IMR-90 (cell line): ENCODE results near the gene DEFB125. TPM values are rescaled to one million over a fixed set of nuclear protein-coding genes. Genes with fewer than 3 reads are reported as not detected.
A peak's percentile ranks its signal among the peaks of the same experiment; 100 is the strongest.

Experiments used
- ATAC-seq: fragments of 200-7000 bp; cut with Tn5 transposase; 2 replicates; pipeline ENCODE4 v1.9.1; 2020; ENCODE audit warnings: low read depth, mild to moderate bottlenecking, moderate library complexity
- BruUV-seq: library from RNA; stranded (reverse); fragments of 400-500 nt; replicated peaks from 2 replicates; lab custom pipeline; 2021; lab: Mats Ljungman, UMichigan
- CTCF ChIA-PET: fragments of 300-600 bp; formaldehyde crosslinking; extraction: SDS; loops from one replicate; lab custom pipeline; 2021; ENCODE audit warnings: antibody characterized with exemption; lab: Yijun Ruan, JAX
- POLR2A ChIA-PET: fragments of 300-600 bp; sonication (Branson Sonifier 250); formaldehyde crosslinking; loops from one replicate; lab custom pipeline; 2022; ENCODE audit warnings: antibody characterized with exemption; ENCODE audit not compliant: unreplicated experiment; lab: Charles Lee
- DNase-seq: peaks from one replicate; pipeline ENCODE4 v3.0.0; 2013
- H2AFZ ChIP-seq: replicated peaks from 2 replicates; pipeline ENCODE3; 2013; ENCODE audit warnings: low read length, mild to moderate bottlenecking; ENCODE audit not compliant: poor library complexity
- H2AK5ac ChIP-seq: 2 replicates; pipeline ENCODE4 v1.6.1; 2013; ENCODE audit warnings: low read depth, low read length, inconsistent platforms
- H2AK9ac ChIP-seq: replicated peaks from 2 replicates; pipeline ENCODE3; 2013; ENCODE audit warnings: mild to moderate bottlenecking, low read depth, low read length, moderate library complexity; ENCODE audit not compliant: poor library complexity
- H2BK120ac ChIP-seq: 2 replicates; pipeline ENCODE4 v1.6.1; 2013; ENCODE audit warnings: low read depth, low read length, inconsistent platforms
- H2BK15ac ChIP-seq: 3 replicates; pipeline ENCODE4 v1.6.1; 2013; ENCODE audit warnings: low read depth, low read length, inconsistent platforms
- H2BK20ac ChIP-seq: 2 replicates; pipeline ENCODE4 v1.6.1; 2013; ENCODE audit warnings: low read depth, mild to moderate bottlenecking, inconsistent platforms, low read length, moderate library complexity
- H2BK5ac ChIP-seq: 2 replicates; pipeline ENCODE4 v1.6.1; 2013; ENCODE audit warnings: mild to moderate bottlenecking, low read depth, low read length, inconsistent platforms; ENCODE audit not compliant: poor library complexity, severe bottlenecking
- H3K14ac ChIP-seq: replicated peaks from 2 replicates; pipeline ENCODE4 v1.6.1; 2013; ENCODE audit warnings: low read depth, low read length, inconsistent platforms
- H3K18ac ChIP-seq: 2 replicates; pipeline ENCODE4 v1.6.1; 2013; ENCODE audit warnings: low read depth, low read length, control low read depth
- H3K23ac ChIP-seq: 2 replicates; pipeline ENCODE4 v1.6.1; 2013; ENCODE audit warnings: low read depth, low read length, inconsistent platforms
- H3K27ac ChIP-seq: 2 replicates; pipeline ENCODE4 v1.5.1; 2013; ENCODE audit warnings: mild to moderate bottlenecking, control low read depth, low read length; ENCODE audit not compliant: insufficient read depth
- H3K27me3 ChIP-seq: 2 replicates; pipeline ENCODE4 v1.6.1; 2013; ENCODE audit warnings: low read length; ENCODE audit not compliant: control insufficient read depth, insufficient read depth
- H3K36me3 ChIP-seq: 2 replicates; pipeline ENCODE4 v1.6.1; 2013; ENCODE audit warnings: low read length, mixed read lengths; ENCODE audit not compliant: control insufficient read depth, insufficient read depth
- H3K4ac ChIP-seq: 2 replicates; pipeline ENCODE4 v1.6.1; 2013; ENCODE audit warnings: low read depth, low read length, inconsistent platforms
- H3K4me1 ChIP-seq: 2 replicates; pipeline ENCODE4 v1.6.1; 2013; ENCODE audit warnings: low read length, mixed read lengths; ENCODE audit not compliant: control insufficient read depth, insufficient read depth
- H3K4me2 ChIP-seq: 2 replicates; pipeline ENCODE4 v1.6.1; 2013; ENCODE audit warnings: low read depth, mild to moderate bottlenecking, control low read depth, low read length, moderate library complexity
- H3K4me3 ChIP-seq: 2 replicates; pipeline ENCODE4 v1.5.1; 2013; ENCODE audit warnings: low read depth, mild to moderate bottlenecking, control low read depth, low read length, moderate library complexity; ENCODE audit not compliant: insufficient read depth
- H3K56ac ChIP-seq: 2 replicates; pipeline ENCODE4 v1.6.1; 2013; ENCODE audit warnings: low read length, inconsistent platforms; ENCODE audit not compliant: insufficient read depth; ENCODE audit errors: extremely low read depth
- H3K79me1 ChIP-seq, 2 experiments: 2 replicates each; pipeline ENCODE4 v1.6.1; 2013; ENCODE audit warnings: low read length in 2 of 2, inconsistent platforms in 1 of 2, low read depth in 1 of 2
- H3K9ac ChIP-seq: 2 replicates; pipeline ENCODE4 v1.6.1; 2013; ENCODE audit warnings: low read depth, low read length, control low read depth
- H3K9me1 ChIP-seq: 2 replicates; pipeline ENCODE4 v1.6.1; 2013; ENCODE audit warnings: low read length, inconsistent platforms; ENCODE audit not compliant: insufficient read depth
- H3K9me3 ChIP-seq: 2 replicates; pipeline ENCODE4 v1.6.1; 2013; ENCODE audit warnings: low read length; ENCODE audit not compliant: control insufficient read depth, insufficient read depth
- H4K20me1 ChIP-seq: 2 replicates; pipeline ENCODE4 v1.6.1; 2013; ENCODE audit warnings: low read length, inconsistent platforms; ENCODE audit not compliant: insufficient read depth
- H4K5ac ChIP-seq: 2 replicates; pipeline ENCODE4 v1.6.1; 2013; ENCODE audit warnings: mild to moderate bottlenecking, low read depth, low read length, control low read depth
- H4K8ac ChIP-seq, 2 experiments: 2 replicates each; pipeline ENCODE4 v1.6.1; 2013; ENCODE audit warnings: low read depth in 2 of 2, low read length in 2 of 2, control low read depth in 1 of 2, inconsistent platforms in 1 of 2
- H4K91ac ChIP-seq: 2 replicates; pipeline ENCODE4 v1.6.1; 2013; ENCODE audit warnings: low read depth, low read length, inconsistent platforms; ENCODE audit not compliant: insufficient read depth
- CTCF ChIP-seq: conservative IDR thresholded peaks from 2 replicates; pipeline ENCODE4 v1.5.1; 2012; ENCODE audit warnings: mild to moderate bottlenecking, low read depth, low read length, improper control_type of control experiment
- FOS ChIP-seq: fragments of 150-350 bp; IDR thresholded peaks from 2 replicates; pipeline ENCODE4 v1.6.1; 2016; ENCODE audit warnings: low read depth, low read length
- MXI1 ChIP-seq: IDR thresholded peaks from 2 replicates; pipeline ENCODE4 v1.6.1; 2012; ENCODE audit warnings: low read depth, mild to moderate bottlenecking, low read length, moderate library complexity, borderline replicate concordance
- POLR2A ChIP-seq: IDR thresholded peaks from 2 replicates; pipeline ENCODE4 v1.6.1; 2012; ENCODE audit warnings: mild to moderate bottlenecking, low read depth, low read length
- WGBS, 2 experiments: methylation state at CpG; one replicate each; pipeline versions ENCODE4 v1.1.5 to v1.1.7; 2013; ENCODE audit warnings: missing lambda C conversion rate in 2 of 2; ENCODE audit not compliant: insufficient read length in 1 of 2; ENCODE audit errors: extremely low coverage in 2 of 2; 5-methylcytosine and 5-hydroxymethylcytosine counted together
- dilution Hi-C: fragments of 300-500 bp; cut with HindIII; formaldehyde crosslinking; loops from one replicate; pipeline ENCODE4 v1.14.3; 2018; ENCODE audit warnings: low sequenced_read_pairs; ENCODE audit not compliant: unreplicated experiment
- in situ Hi-C: fragments of 300-500 bp; cut with MboI; formaldehyde crosslinking; loops from 3 replicates; pipeline ENCODE4 v1.14.3; 2019; ENCODE audit warnings: low sequenced_read_pairs, inconsistent platforms, mixed read lengths
- intact Hi-C: fragments of 100-400 bp; cut with micrococcal nuclease; formaldehyde crosslinking; loops from 2 replicates; pipeline ENCODE4 v1.10.0; 2022
- polyA plus RNA-seq, 3 experiments: library from polyadenylated mRNA; depleted of rRNA; stranded (reverse); fragments of >200 nt; gene quantifications; 2 replicates each; pipeline ENCODE4 v1.2.3, GENCODE V29; 2012; ENCODE audit warnings: low replicate concordance in 1 of 3
- total RNA-seq: library from RNA; depleted of rRNA; stranded (reverse); fragments of >200 nt; gene quantifications from 2 replicates; pipeline ENCODE4 v1.2.3, GENCODE V29; 2012

DEFB125 gene
- total and polyA plus RNA-seq, 2 of the 4 experiments (the other 2 are of a cell fraction) = not detected

- no peak for TF ChIP-seq MXI1
Observed at GRCh38 chr20:61230-61629, 26.2 kb upstream of the DEFB125 start (continued).

- dilution Hi-C loops = no loop called here
- in situ Hi-C loops = no loop called here
Observed at GRCh38 chr20:61757-62156, 25.7 kb upstream of the DEFB125 start.

More at GRCh38 chr20:61757-62156, 25.7 kb upstream of the DEFB125 start:
- H2AK9ac ChIP-seq = no peak overlapping the region
- no peaks in the 10 kb centered on the region for H4K20me1 ChIP-seq
- no peak overlapping the region for H2BK15ac ChIP-seq
- H3K36me3 ChIP-seq = no peaks in the 10 kb centered on the region
- H3K9me1 ChIP-seq = no peaks in the 10 kb centered on the region
- H4K91ac ChIP-seq = no peak overlapping the region
- H2AK5ac ChIP-seq = no peak overlapping the region
- no peak overlapping the region for H3K4me2 ChIP-seq
- ATAC-seq = no peak
- H3K4me1 ChIP-seq = peaks cover 2% of the 10 kb centered on the region; the same call in 1 of the 2 replicates
- POLR2A ChIA-PET = no interaction called here
- H2AFZ ChIP-seq = no peak overlapping the region
- H3K4me3 ChIP-seq = no peak overlapping the region
- DNase-seq = no peak
- intact Hi-C loops = no loop called here
- no peak overlapping the region for H4K8ac ChIP-seq
- no peak overlapping the region for H3K56ac ChIP-seq
- no peak for TF ChIP-seq POLR2A
- TF ChIP-seq CTCF = no peak
- TF ChIP-seq FOS = no peak
- no peak overlapping the region for H3K9ac ChIP-seq
- H3K18ac ChIP-seq = no peak overlapping the region
- H3K9me3 ChIP-seq = peaks cover 17% of the 10 kb centered on the region
- no peak overlapping the region for H3K14ac ChIP-seq
- CTCF ChIA-PET = no interaction called here
- no peaks in the 10 kb centered on the region for H3K79me1 ChIP-seq
- H3K23ac ChIP-seq = no peak overlapping the region
- H4K5ac ChIP-seq = no peak overlapping the region
- WGBS, 2 experiments = 59 to 95% methylated on average over 2 to 5 of the region's 5 CpGs
- peak overlapping the region; percentile 94 for H2BK5ac ChIP-seq
- no peak overlapping the region for H2BK20ac ChIP-seq
- no peak overlapping the region for H2BK120ac ChIP-seq
- H3K4ac ChIP-seq = no peak overlapping the region
- no TSS peak for BruUV-seq
- H3K27me3 ChIP-seq = no peaks in the 10 kb centered on the region
- H3K27ac ChIP-seq = no peak overlapping the region
